22Rv1 (cell line): ENCODE results near the gene ST8SIA5.

Experiments
- CTCF ChIP-seq: fragments of 450-650 bp; IDR thresholded peaks from 2 replicates; pipeline ENCODE4 v1.5.1; 2017; ENCODE audit warnings: mild to moderate bottlenecking
- ZFX ChIP-seq: fragments of 450-650 bp; IDR thresholded peaks from 2 replicates; pipeline ENCODE4 v1.6.1; 2017; ENCODE audit warnings: antibody characterized with exemption, borderline replicate concordance

DNA sequence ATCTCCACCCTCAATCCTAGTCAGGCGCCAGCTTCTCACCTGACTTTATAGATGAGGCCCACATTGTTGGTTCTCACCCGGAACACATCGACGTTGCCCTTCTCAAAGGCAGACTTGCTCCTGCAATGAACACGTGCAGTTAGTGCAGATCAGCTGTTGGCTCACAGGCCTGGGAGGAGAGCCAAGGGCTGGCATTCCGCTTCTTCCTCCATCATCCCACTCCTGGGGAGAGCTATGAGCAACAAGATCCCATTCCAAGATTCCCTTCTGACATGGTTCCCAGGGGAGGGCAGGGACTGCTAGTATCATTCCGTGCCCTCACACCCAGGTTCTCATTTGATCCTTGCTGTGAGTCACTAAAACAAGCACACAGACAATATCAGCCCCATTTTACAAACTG lies 114.9 kb downstream of the ST8SIA5 start:
- TF ChIP-seq ZFX (no peak), CTCF (no peak)
